ENCODE results near the gene RIN1.
"Not testable (repeated sequence)": the region's sequence is repeated elsewhere in the genome, so short reads cannot be mapped to it uniquely, and the experiment has no call there.

Gene RIN1

GRCh38 chr11:66333896-66334604 lies 2.2 kb downstream of the RIN1 start:
- no peak for DNase-seq

DNA sequence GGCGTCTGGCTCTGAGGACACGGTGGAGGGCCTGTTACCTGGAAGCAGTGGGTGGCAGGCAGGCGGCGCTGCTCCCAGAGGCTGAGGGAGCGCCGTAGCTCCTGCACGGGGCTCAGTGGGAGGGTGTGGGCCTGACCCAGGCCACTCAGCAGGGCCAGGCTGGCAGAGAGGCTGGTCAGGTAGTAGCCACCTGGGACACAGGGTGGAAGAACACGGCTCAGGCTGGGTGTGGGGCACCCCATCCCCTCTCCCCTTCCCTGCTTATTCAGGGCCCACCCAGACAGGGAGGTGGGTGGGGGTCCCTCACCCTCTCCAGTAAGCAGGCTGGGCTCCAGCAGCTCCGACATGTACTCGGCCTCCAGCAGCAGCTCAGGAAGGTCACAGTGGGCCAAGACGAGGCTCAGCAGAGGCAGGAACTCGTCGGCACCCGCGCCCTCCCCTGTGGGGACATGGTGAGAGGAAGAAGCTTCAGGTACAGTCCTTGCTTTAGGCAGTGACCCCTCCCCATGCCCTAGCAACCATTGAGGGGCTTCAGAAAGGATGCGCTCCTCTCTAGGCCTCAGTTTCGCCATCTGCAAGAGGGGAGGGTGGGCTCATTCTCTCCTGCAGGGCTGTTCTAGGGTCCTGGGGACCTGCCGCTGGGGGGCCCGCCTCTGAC lies 2.9 kb downstream of the RIN1 start:
- no peak for DNase-seq

DNA sequence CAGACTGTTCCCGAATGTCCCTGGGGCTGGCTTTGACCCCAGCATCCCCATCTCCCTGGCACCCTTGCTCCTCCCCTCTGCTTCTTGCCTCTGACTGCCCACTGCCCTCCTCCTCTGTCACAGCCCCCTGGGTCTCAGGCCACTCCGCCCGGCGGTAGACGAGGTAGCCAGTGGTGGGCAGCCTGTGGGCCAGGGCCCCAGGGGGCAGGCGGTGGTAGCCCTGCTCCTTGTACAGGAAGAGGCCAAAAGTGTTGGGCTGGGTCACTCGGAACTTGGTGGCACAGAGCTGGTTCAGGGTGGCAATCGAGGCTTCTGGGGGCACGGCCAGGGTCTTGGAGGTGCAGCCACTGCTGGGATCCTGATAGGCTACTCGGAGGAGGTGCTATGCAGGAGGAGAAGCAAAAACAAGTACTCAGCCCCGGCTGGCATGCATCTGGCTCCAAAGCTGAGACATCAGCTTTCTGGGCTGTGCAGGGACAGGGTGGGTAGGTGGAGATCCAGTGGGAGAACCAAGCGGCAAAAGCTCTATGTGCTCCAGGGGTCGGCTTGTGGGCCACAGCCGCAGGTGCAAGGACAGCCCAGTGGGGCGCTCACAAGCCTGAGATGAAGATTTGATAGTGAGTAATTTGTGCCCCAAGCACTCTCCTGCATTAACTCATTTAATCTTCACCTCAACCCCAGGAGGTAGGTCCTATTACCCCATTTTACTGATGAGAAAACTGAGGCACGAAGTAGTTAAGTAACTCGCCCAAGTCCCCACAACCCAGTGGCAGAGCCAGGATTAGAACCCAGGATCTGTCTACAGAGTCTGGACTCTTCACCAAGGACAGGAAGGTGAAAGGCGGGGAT lies 3.6 kb downstream of the RIN1 start:
- DNase-seq: no peak

GRCh38 chr11:66331542-66332370 lies 4.5 kb downstream of the RIN1 start:
- DNase-seq: no peak

- no peak for DNase-seq
Measured at GRCh38 chr11:66330931-66331330, 5.3 kb downstream of the RIN1 start.

GRCh38 chr11:66329165-66329673 lies 7.0 kb downstream of the RIN1 start:
- peak; percentile 5 for DNase-seq

GRCh38 chr11:66328302-66329144 lies 7.7 kb downstream of the RIN1 start:
- DNase-seq: peak; percentile 75

DNA sequence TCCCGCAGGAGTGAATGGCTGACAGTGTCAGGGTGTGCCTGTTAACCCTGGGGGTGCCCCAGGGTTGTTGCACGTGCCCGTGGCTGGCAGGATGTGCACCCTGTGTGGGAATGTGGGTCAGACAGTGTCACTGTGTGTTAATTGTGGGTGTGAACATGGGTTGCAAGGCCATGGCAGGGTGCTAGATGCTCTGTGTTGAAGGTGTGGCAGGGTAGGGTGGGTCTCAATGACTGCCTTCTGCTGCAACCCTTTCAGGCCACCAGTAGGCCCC lies 8.3 kb downstream of the RIN1 start:
- DNase-seq: peak; percentile 9

- peak; percentile 81 for DNase-seq
Measured at GRCh38 chr11:66327171-66328030, 8.8 kb downstream of the RIN1 start.

GRCh38 chr11:66326261-66327111 lies 9.7 kb downstream of the RIN1 start:
- peak; percentile 59 for DNase-seq

DNA sequence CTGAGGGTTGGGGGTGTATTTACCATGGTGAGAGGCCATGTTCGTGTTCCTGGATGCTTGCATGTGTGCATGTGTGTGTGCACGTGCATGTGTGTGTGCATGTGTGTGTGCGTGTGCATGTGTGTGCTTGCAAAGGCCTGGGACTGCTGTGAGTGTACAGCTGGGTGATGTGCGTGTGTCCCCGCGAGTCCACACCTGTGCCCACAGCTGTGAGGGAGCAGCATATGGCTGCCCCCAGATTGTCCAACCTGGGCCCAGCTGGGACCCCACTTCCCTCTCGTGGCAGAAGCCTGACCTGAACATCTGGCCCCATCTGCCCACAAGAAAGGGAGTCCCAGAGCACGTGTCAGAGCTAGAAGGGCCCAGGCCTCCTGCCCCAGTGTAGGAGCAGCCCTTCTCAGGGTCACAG lies 11.0 kb downstream of the RIN1 start:
- DNase-seq: peak; percentile 32

DNA sequence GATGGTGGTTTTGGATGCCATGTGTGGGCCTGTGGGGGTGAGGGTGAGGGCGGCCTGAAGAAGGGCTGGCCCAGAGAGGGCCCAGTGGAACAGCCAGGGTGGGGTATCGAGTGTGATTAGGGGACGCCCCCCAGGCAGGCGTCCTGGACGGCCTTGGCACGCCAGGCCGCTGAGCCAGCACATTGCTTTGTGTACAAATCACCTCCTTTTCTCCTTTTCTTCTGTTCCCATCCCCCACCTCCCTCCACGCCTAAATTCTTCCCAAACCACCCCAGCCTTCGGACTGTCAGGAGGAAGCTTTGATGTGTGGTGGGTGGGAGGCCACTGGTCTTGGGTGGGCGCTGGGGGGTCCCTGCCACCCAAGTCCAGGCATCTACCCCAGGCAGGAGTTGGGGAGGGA lies 11.6 kb downstream of the RIN1 start:
- peak; percentile 46 for DNase-seq

- no peak for DNase-seq
Measured at GRCh38 chr11:66323684-66324083, 12.6 kb downstream of the RIN1 start.

GRCh38 chr11:66322732-66323427 lies 13.4 kb downstream of the RIN1 start:
- DNase-seq: peak; percentile 43

DNA sequence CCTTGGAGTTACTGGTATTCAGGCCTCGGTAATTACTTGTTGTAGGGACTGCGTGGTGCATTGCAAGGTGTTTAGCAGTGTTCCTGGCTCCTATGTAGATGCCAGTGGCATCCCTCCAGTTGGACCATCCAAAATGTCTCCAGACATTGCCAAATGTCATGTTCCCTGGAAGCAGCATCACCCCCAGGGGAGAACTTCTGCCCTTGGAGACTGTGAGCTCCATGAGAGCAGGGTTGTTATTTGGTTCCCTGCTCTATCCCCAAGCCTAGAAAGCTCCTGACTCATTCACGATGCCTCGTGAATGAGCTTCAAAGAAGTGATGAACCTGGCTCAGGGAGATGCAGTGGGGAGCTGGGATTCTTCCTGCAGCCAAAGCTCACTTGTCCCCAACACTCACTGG lies 14.6 kb downstream of the RIN1 start:
- DNase-seq: no peak

- DNase-seq: not testable (repeated sequence)
Measured at GRCh38 chr11:66320748-66321147, 15.5 kb downstream of the RIN1 start.

GRCh38 chr11:66320289-66320688 lies 15.9 kb downstream of the RIN1 start:
- not testable (repeated sequence) for DNase-seq

DNA sequence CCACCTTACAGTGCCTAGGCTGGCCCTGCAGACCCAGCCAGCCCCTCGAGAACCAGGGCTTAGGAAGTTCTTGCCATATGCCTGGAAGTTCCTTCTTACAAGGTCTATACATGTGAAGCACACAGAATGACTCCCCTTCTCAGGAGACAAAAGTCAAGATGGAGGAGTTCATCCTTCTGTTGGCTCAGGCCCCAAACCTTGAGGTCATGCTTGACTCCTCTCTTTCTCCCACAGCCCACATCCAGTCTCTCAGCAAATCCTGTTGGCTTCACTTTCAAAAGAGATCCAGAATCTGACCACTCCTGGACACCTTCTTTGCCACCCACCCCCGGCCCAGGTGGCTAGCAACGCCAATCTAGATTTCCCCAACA lies 17.6 kb downstream of the RIN1 start:
- DNase-seq: no peak

All from HCEC 1CT (cell line).